GM23338 (cell line): ENCODE results near the gene TRAPPC3L. TPM values are rescaled to one million over a fixed set of nuclear protein-coding genes. Genes with fewer than 3 reads are reported as not detected.
A peak's percentile ranks its signal among the peaks of the same experiment; 100 is the strongest.

Experiments used
- ATAC-seq: fragments of 200-7000 bp; cut with Tn5 transposase; 3 replicates; pipeline ENCODE4 v1.9.1; 2020
- DNase-seq: peaks from one replicate; pipeline ENCODE4 v3.0.0-alpha.2; 2015; ENCODE audit warnings: low spot score
- H2AFZ ChIP-seq: fragments of 200-600 bp; sonication (generic); 2 replicates; pipeline ENCODE4 v1.8.0; 2016; ENCODE audit warnings: antibody characterized with exemption, mild to moderate bottlenecking, moderate library complexity
- H3F3A ChIP-seq: fragments of 200-600 bp; sonication (generic); replicated peaks from 2 replicates; pipeline ENCODE4 v1.8.0; 2017; ENCODE audit warnings: antibody characterized with exemption, mixed run types, low read depth
- H3K27ac ChIP-seq: fragments of 200-600 bp; sonication (generic); 2 replicates; pipeline ENCODE4 v1.6.1; 2016; ENCODE audit warnings: low read depth
- H3K27me3 ChIP-seq: fragments of 200-600 bp; sonication (generic); 2 replicates; pipeline ENCODE4 v1.8.0; 2016; ENCODE audit warnings: mild to moderate bottlenecking, mixed run types, moderate library complexity; ENCODE audit not compliant: insufficient read depth
- H3K36me3 ChIP-seq: fragments of 200-600 bp; sonication (generic); 2 replicates; pipeline ENCODE4 v1.8.0; 2016; ENCODE audit warnings: mild to moderate bottlenecking; ENCODE audit not compliant: insufficient read depth
- H3K4me1 ChIP-seq: fragments of 200-600 bp; sonication (generic); 2 replicates; pipeline ENCODE4 v1.8.0; 2016; ENCODE audit warnings: mild to moderate bottlenecking, moderate library complexity; ENCODE audit not compliant: insufficient read depth
- H3K4me2 ChIP-seq: fragments of 200-600 bp; sonication (generic); 2 replicates; pipeline ENCODE4 v1.7.1; 2017; ENCODE audit warnings: mixed run types
- H3K4me3 ChIP-seq: fragments of 200-600 bp; sonication (generic); 2 replicates; pipeline ENCODE4 v1.6.1; 2016; ENCODE audit warnings: mixed run types
- H3K79me2 ChIP-seq: fragments of 200-600 bp; sonication (generic); replicated peaks from 2 replicates; pipeline ENCODE4 v1.8.0; 2017; ENCODE audit warnings: mild to moderate bottlenecking; ENCODE audit not compliant: insufficient read depth
- H3K9me2 ChIP-seq: fragments of 200-600 bp; sonication (generic); 2 replicates; pipeline ENCODE4 v1.8.0; 2017; ENCODE audit not compliant: insufficient read depth
- H4K20me1 ChIP-seq: fragments of 200-600 bp; sonication (generic); replicated peaks from 2 replicates; pipeline ENCODE4 v1.8.0; 2017; ENCODE audit warnings: mild to moderate bottlenecking; ENCODE audit not compliant: insufficient read depth
- H3K27ac Mint-ChIP-seq: 2 replicates; pipeline ENCODE4 v1.8.0; 2020; ENCODE audit warnings: inconsistent platforms, mild to moderate bottlenecking, moderate library complexity, mixed read lengths
- H3K27me3 Mint-ChIP-seq: 3 replicates; pipeline ENCODE4 v1.8.0; 2022; ENCODE audit warnings: low read depth, mild to moderate bottlenecking, moderate library complexity, mixed read lengths, inconsistent platforms; ENCODE audit not compliant: insufficient read depth, poor library complexity
- H3K36me3 Mint-ChIP-seq: 3 replicates; pipeline ENCODE4 v1.8.0; 2021; ENCODE audit warnings: low read depth, mild to moderate bottlenecking, inconsistent platforms, moderate library complexity, mixed read lengths
- H3K4me1 Mint-ChIP-seq: 3 replicates; pipeline ENCODE4 v1.8.0; 2020; ENCODE audit warnings: mild to moderate bottlenecking, inconsistent platforms, mixed read lengths
- H3K4me3 Mint-ChIP-seq: 3 replicates; pipeline ENCODE4 v1.8.0; 2021; ENCODE audit warnings: moderate library complexity, mild to moderate bottlenecking, inconsistent platforms, mixed read lengths
- H3K9me3 Mint-ChIP-seq: 3 replicates; pipeline ENCODE4 v1.8.0; 2020; ENCODE audit warnings: moderate library complexity, mild to moderate bottlenecking, inconsistent platforms, mixed read lengths
- CREB1 ChIP-seq: fragments of 250-450 bp; sonication (Bioruptor Pico); IDR thresholded peaks from 2 replicates; pipeline ENCODE4 v1.5.0; 2020; ENCODE audit warnings: low read depth, mild to moderate bottlenecking, moderate library complexity
- EZH2 ChIP-seq: fragments of 200-600 bp; sonication (generic); IDR thresholded peaks from one replicate; pipeline ENCODE4 v1.8.0; 2017; ENCODE audit warnings: antibody characterized with exemption, mild to moderate bottlenecking, low read depth; ENCODE audit not compliant: unreplicated experiment
- NANOG ChIP-seq: IDR thresholded peaks from 2 replicates; pipeline ENCODE4 v1.6.1; 2016; ENCODE audit warnings: antibody characterized with exemption, borderline replicate concordance
- POLR2AphosphoS5 ChIP-seq: IDR thresholded peaks from 2 replicates; pipeline ENCODE4 v1.6.1; 2016; ENCODE audit warnings: antibody characterized with exemption, low read depth
- STAT1 ChIP-seq: IDR thresholded peaks from one replicate; pipeline ENCODE4 v1.6.1; 2016; ENCODE audit warnings: antibody characterized with exemption; ENCODE audit not compliant: unreplicated experiment
- polyA plus RNA-seq: library from polyadenylated mRNA; unstranded; fragments of >200 nt; fragmentation: Nextera tagmentation; extraction: Ambion mirVana; gene quantifications from 2 replicates; pipeline ENCODE4 v1.2.1, GENCODE V29; 2016
- total RNA-seq: library from RNA; depleted of rRNA; stranded (reverse); fragments of >200 nt; shearing (Covaris generic); gene quantifications from 2 replicates; pipeline ENCODE4 v1.2.3, GENCODE V29; 2014
- TF ChIP-seq, protein P1 (sequence below): IDR thresholded peaks from one replicate; pipeline ENCODE4 v1.6.1; 2018; ENCODE audit warnings: antibody characterized with exemption; ENCODE audit not compliant: unreplicated experiment
- TF ChIP-seq, protein P2 (sequence below): IDR thresholded peaks from 2 replicates; pipeline ENCODE4 v1.6.1; 2016; ENCODE audit warnings: antibody characterized with exemption

The TRAPPC3L gene
- total and polyA plus RNA-seq, 2 experiments from 2014 or later: not detected

DNA sequence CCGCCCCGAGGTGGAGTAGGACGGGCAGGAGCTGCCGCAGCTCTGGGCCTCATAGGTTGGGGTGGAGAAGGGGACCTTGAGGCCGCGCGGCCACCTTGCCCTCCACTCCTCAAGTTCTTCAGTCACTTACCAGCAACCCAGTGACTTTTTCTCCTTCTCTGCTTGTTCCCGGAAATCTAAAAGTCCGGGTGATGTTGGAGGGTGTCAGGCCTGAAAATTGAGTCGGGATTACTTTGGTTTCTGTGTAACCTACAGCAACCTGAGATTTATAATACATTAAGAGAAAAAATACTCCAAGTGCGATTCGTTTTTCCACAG, 26.2 kb upstream of the TRAPPC3L start (continued):
- TF ChIP-seq, protein P1, sequence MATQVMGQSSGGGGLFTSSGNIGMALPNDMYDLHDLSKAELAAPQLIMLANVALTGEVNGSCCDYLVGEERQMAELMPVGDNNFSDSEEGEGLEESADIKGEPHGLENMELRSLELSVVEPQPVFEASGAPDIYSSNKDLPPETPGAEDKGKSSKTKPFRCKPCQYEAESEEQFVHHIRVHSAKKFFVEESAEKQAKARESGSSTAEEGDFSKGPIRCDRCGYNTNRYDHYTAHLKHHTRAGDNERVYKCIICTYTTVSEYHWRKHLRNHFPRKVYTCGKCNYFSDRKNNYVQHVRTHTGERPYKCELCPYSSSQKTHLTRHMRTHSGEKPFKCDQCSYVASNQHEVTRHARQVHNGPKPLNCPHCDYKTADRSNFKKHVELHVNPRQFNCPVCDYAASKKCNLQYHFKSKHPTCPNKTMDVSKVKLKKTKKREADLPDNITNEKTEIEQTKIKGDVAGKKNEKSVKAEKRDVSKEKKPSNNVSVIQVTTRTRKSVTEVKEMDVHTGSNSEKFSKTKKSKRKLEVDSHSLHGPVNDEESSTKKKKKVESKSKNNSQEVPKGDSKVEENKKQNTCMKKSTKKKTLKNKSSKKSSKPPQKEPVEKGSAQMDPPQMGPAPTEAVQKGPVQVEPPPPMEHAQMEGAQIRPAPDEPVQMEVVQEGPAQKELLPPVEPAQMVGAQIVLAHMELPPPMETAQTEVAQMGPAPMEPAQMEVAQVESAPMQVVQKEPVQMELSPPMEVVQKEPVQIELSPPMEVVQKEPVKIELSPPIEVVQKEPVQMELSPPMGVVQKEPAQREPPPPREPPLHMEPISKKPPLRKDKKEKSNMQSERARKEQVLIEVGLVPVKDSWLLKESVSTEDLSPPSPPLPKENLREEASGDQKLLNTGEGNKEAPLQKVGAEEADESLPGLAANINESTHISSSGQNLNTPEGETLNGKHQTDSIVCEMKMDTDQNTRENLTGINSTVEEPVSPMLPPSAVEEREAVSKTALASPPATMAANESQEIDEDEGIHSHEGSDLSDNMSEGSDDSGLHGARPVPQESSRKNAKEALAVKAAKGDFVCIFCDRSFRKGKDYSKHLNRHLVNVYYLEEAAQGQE: no peak
- TF ChIP-seq, protein P2, sequence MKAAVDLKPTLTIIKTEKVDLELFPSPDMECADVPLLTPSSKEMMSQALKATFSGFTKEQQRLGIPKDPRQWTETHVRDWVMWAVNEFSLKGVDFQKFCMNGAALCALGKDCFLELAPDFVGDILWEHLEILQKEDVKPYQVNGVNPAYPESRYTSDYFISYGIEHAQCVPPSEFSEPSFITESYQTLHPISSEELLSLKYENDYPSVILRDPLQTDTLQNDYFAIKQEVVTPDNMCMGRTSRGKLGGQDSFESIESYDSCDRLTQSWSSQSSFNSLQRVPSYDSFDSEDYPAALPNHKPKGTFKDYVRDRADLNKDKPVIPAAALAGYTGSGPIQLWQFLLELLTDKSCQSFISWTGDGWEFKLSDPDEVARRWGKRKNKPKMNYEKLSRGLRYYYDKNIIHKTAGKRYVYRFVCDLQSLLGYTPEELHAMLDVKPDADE: no peak
- TF ChIP-seq STAT1 (no peak), NANOG (no peak), EZH2 (no peak)

DNA sequence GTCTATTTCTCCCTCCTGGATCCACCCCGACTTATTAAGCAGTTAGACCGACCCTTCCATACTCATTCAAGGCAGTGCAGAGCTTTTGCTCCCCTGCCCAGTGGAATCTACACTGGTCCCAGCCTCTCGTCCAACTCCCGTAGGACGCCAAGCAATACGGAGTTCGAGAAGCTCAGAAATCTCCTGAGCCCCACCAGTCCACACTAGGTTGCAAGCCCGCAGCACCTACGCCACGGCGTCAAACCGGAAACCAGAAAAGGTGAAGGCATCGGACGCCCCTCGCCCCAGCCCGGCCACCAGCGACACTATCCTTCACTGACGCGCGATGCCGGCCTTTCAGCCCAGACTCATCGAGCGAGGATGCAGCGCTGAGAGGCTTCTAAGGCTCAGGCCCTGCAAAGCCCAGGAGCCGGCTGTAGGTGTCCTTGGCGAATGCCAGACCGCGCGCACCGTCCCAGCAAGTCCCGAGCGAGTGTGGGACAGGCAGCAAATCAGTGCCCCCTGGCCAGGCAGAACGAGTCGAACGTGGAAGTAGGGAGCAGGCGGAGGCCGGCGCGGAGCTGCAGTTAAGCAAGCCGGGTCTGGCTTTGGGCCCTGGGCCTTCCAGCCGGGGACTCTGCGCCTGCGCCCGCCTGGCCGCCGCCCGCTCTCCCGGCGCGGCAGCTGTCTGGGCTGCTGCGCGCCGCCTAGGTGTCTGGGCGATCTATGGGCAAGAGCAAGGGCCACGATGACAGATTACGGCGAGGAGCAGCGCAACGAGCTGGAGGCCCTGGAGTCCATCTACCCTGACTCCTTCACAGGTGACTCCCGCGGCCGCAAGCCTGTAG, 25.6 kb upstream of the TRAPPC3L start, which contains the start of gene RWDD1:
Gene RWDD1, plus strand, starts transcription at position 649 of the 827 bp plus-strand sequence. Its CDS starts 79 bp downstream, at position 728.
- ATAC-seq (peak; percentile 97), DNase-seq (peak; percentile 99)
- Mint-ChIP-seq H3K36me3 (no peaks in the 10 kb centered on the region), H3K27ac (peak within 1 kb of the TSS; percentile 100), H3K4me3 (peak within 1 kb of the TSS; percentile 100), H3K9me3 (no peaks in the 10 kb centered on the region; the same call in 2 of the 3 replicates), H3K4me1 (peaks cover 7% of the 10 kb centered on the region), H3K27me3 (peaks cover 2% of the 10 kb centered on the region)
- no peaks in the 10 kb centered on the region for H3K9me2 ChIP-seq
- H3K36me3 ChIP-seq: no peaks in the 10 kb centered on the region
- peak within 1 kb of the TSS; percentile 95 for H3K4me3 ChIP-seq
- H3K27me3 ChIP-seq: no peaks in the 10 kb centered on the region
- peak within 1 kb of the TSS; percentile 95 for H3K4me2 ChIP-seq
- H3K4me1 ChIP-seq: peaks cover 11% of the 10 kb centered on the region; the same call in 1 of the 2 replicates
- peak within 1 kb of the TSS; percentile 94 for H3K27ac ChIP-seq
- no peaks in the 10 kb centered on the region for H4K20me1 ChIP-seq
- H3F3A ChIP-seq: peaks cover 11% of the 10 kb centered on the region
- TF ChIP-seq, protein P1: no peak
- TF ChIP-seq, protein P2: peak; percentile 93
- TF ChIP-seq POLR2AphosphoS5 (peak; percentile 92), CREB1 (CRISPR knock-in tag) (peak; percentile 81)
- peak within 1 kb of the TSS; percentile 96 for H2AFZ ChIP-seq
- peaks cover 46% of the 10 kb centered on the region for H3K79me2 ChIP-seq
